ENCODE data around the gene RNF224. TPM values are rescaled to one million over a fixed set of nuclear protein-coding genes. Genes with fewer than 3 reads are reported as not detected.
"Not testable (repeated sequence)": the region's sequence is repeated elsewhere in the genome, so short reads cannot be mapped to it uniquely, and the experiment has no call there.

The RNF224 gene
- total RNA-seq, 1 donor = 0.09 TPM

- no peak for DNase-seq (ENCODE audit: low read depth)
- no peak for TF ChIP-seq CTCF (IDR thresholded peaks at IDR 0.05; ENCODE audit: insufficient read depth, low read length)
- H3K4me3 ChIP-seq (ENCODE audit: low read depth, low read length) = peak overlapping the region; percentile 82
Measured at GRCh38 chr9:137242269-137243203, 15.2 kb downstream of the RNF224 start.

- H3K4me3 ChIP-seq (ENCODE audit: low read depth, low read length) = peak overlapping the region; percentile 37
Measured at GRCh38 chr9:137243266-137243625, 15.9 kb downstream of the RNF224 start.

GRCh38 chr9:137243626-137244485 lies 16.6 kb downstream of the RNF224 start:
- H3K4me3 ChIP-seq (ENCODE audit: low read depth, low read length) = peak overlapping the region; percentile 37
- TF ChIP-seq CTCF (IDR thresholded peaks at IDR 0.05; ENCODE audit: insufficient read depth, low read length) = no peak
- DNase-seq (ENCODE audit: low read depth) = no peak

More at GRCh38 chr9:137243266-137243625, 15.9 kb downstream of the RNF224 start:
- not testable (repeated sequence) for DNase-seq (ENCODE audit: low read depth)

GRCh38 chr9:137244486-137245449 lies 17.5 kb downstream of the RNF224 start:
- DNase-seq (ENCODE audit: low read depth) = no peak
- no peak overlapping the region for H3K4me3 ChIP-seq (ENCODE audit: low read depth, low read length)
- no peak for TF ChIP-seq CTCF (IDR thresholded peaks at IDR 0.05; ENCODE audit: insufficient read depth, low read length)

- no peak overlapping the region for H3K4me3 ChIP-seq (ENCODE audit: low read depth, low read length)
- no peak for TF ChIP-seq CTCF (IDR thresholded peaks at IDR 0.05; ENCODE audit: insufficient read depth, low read length)
- no peak for DNase-seq (ENCODE audit: low read depth)
Measured at GRCh38 chr9:137245450-137246421, 18.4 kb downstream of the RNF224 start.

Data from fibroblast of the aortic adventitia (primary cell).